ENCODE data around the gene TBCD. TPM values are rescaled to one million over a fixed set of nuclear protein-coding genes. Genes with fewer than 3 reads are reported as not detected.

The TBCD gene
- total and polyA plus RNA-seq, 9 of the 15 experiments (the other 6 are each of a cell fraction or from before 2014, with no cell fraction given): 8.9 to 98.5 (median 28.0) TPM

DNA sequence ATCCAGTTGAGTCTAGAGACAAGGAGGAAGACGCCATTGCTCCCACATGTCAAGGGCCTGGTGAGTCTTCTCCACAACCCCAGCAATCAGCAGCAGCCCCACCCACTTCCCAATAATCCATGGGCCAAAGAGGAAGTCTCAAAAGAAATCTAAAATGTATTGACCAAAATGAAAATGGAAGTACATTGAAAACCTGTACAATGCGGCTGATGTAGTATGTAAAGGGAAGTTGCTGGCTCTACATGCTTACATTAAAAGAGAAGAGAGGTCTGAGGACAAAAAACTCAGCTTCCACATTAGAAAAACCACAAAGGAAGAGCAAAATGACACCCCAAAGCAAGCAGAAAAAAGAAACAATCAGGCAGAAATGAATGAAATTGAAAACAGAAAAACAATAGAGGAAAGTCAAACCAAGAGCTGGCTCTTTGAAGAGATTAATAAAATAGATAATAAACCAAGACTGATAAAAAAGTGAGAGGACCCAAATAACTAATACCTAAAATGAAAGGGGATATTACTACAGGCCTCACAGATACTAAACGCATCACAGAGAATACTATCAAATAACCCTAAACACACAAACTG is 227.0 kb downstream of the TBCD start:
- no peaks in the 10 kb centered on the region for H3K27me3 ChIP-seq (ENCODE audit: control insufficient read depth in 2 of 2, insufficient read depth in 2 of 2, low read length in 2 of 2)
- FAIRE-seq (no peak), DNase-seq (ENCODE audit: extremely low read depth in 1 of 4, low spot score in 3 of 4) (no peak), ATAC-seq (no peak)
- intact Hi-C loops (cut with micrococcal nuclease): no loop called here
- no peaks in the 10 kb centered on the region for H3K9me1 ChIP-seq (ENCODE audit: control insufficient read depth, insufficient read depth, low read length)
- no peaks in the 10 kb centered on the region for H4K20me1 ChIP-seq (replicated peaks; ENCODE audit: control insufficient read depth, insufficient read depth, low read length)
- BruUV-seq (replicated peaks): no TSS peak
- no peak overlapping the region for H3K4me3 ChIP-seq
- in situ Hi-C loops (cut with MboI): no loop called here
- 60% methylated on average over 3 of the region's 3 CpGs for WGBS (ENCODE audit: insufficient coverage, low coverage, missing lambda C conversion rate)
- H3K4me2 ChIP-seq (ENCODE audit: insufficient read depth, low read length): no peak overlapping the region
- no peak for TF ChIP-seq ZBTB7A (IDR thresholded peaks at IDR 0.05; ENCODE audit: borderline replicate concordance, control insufficient read depth, low read depth, low read length)
- TF ChIP-seq ZNF586 (CRISPR knock-in tag; conservative IDR thresholded peaks at IDR 0.05): no peak
- TF ChIP-seq CTBP1 (IDR thresholded peaks at IDR 0.05; ENCODE audit: borderline replicate concordance): no peak
- no peak for TF ChIP-seq NR1H2 (CRISPR knock-in tag; IDR thresholded peaks at IDR 0.05)
- no peak for TF ChIP-seq MAFF (IDR thresholded peaks at IDR 0.05; ENCODE audit: low read length)
- no peak for TF ChIP-seq ETV5 (CRISPR knock-in tag; IDR thresholded peaks at IDR 0.05; ENCODE audit: low read depth)
- TF ChIP-seq, protein P1, sequence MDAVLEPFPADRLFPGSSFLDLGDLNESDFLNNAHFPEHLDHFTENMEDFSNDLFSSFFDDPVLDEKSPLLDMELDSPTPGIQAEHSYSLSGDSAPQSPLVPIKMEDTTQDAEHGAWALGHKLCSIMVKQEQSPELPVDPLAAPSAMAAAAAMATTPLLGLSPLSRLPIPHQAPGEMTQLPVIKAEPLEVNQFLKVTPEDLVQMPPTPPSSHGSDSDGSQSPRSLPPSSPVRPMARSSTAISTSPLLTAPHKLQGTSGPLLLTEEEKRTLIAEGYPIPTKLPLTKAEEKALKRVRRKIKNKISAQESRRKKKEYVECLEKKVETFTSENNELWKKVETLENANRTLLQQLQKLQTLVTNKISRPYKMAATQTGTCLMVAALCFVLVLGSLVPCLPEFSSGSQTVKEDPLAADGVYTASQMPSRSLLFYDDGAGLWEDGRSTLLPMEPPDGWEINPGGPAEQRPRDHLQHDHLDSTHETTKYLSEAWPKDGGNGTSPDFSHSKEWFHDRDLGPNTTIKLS (IDR thresholded peaks at IDR 0.05; ENCODE audit: borderline replicate concordance, low read depth): no peak
- TF ChIP-seq SPI1 (IDR thresholded peaks at IDR 0.05; ENCODE audit: borderline replicate concordance, low read depth, low read length): peak; percentile 39; the same call in 1 of the 2 replicates
- 0 out of 2 replicates have a peak, but pooled peaks cover under 1% of the 10 kb centered on the region for H3K9me3 ChIP-seq (replicated peaks; ENCODE audit: control insufficient read depth, insufficient read depth, low read depth, low read length)
- H3K36me3 ChIP-seq (ENCODE audit: control insufficient read depth, insufficient read depth, low read length): no peaks in the 10 kb centered on the region
- POLR2A ChIA-PET: no interaction called here
- H2AFZ ChIP-seq (ENCODE audit: low read depth, low read length): no peak overlapping the region
- H3K9ac ChIP-seq (ENCODE audit: insufficient read depth in 1 of 2, low read depth in 2 of 2, low read length in 2 of 2): no peak overlapping the region
- no peaks in the 10 kb centered on the region for H3K79me2 ChIP-seq (ENCODE audit: control insufficient read depth, insufficient read depth, low read length)
- H3K4me1 ChIP-seq (replicated peaks in 1 of 2; ENCODE audit: control insufficient read depth in 2 of 2, insufficient read depth in 2 of 2, low read length in 2 of 2): peaks cover 0 to 10% of the 10 kb centered on the region in 2 experiments; a peak in 2 of 5 replicates
- CTCF ChIA-PET (ENCODE audit: low intra/inter-chr PET ratio): no interaction called here
- H3K27ac ChIP-seq (ENCODE audit: extremely low read depth, low read depth, low read length): no peak overlapping the region
